ENCODE data around the gene XIRP2.

- no peak for TF ChIP-seq CTCF (IDR thresholded peaks at IDR 0.05 in 4 of 5, conservative IDR thresholded peaks at IDR 0.05 in 1 of 5)
- TF ChIP-seq POLR2A (IDR thresholded peaks at IDR 0.05) = no peak
Measured at GRCh38 chr2:167191588-167191987, 303.3 kb downstream of the XIRP2 start.
